Measurements from ENCODE around the gene TESK1. TPM values are rescaled to one million over a fixed set of nuclear protein-coding genes. Genes with fewer than 3 reads are reported as not detected.
A peak's percentile ranks its signal among the peaks of the same experiment; 100 is the strongest.
"Not testable (repeated sequence)": the region's sequence is repeated elsewhere in the genome, so short reads cannot be mapped to it uniquely, and the experiment has no call there.

TESK1 gene
- total RNA-seq, 1 donor from 2014 or later = 4.8 TPM

DNA sequence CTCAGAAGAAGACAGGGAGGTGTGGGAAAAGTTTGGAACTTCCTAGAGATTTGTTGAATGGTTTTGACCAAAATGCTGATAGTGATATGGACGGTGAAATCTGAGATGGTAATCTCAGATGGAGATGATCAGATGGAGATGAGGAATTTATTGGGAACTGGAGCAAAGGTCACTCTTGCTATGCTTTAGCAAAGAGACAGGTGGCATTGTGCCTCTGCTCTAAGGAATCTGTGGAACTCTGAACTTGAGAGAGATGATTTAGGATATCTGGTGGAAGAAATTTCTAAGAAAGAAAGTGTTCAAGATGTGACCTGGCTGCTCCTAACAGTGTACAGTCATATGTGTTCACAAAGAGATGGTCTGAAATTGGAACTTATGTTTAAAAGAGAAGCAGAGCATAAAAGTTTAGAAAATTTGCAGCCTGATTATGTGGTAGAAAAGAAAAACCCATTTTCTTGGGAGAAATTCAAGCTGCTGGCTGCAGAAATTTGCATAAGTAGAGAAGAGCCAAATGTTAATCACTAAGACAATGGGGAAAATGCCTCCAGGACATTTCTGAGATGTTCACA, 25.3 kb upstream of the TESK1 start:
- DNase-seq (ENCODE audit: low spot score) = not testable (repeated sequence)

DNA sequence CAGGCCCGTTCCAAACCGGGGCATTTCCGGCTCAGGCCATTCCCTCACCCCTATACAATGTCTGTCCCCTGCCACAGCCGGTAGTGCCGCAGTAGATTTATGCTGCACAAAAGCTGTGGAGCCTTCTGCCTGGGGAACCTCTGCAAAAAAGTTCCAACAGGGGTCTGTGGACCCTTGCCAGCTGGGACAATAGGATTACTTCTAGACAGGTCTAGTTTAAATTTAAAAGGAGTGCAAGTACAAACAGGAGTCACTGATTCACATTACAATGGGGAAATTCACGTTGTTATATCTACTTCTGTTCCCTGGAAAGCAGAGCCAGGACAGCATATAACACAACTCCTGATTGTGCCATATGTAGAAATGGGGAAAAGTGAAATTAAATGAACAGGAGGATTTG, 21.5 kb upstream of the TESK1 start:
- DNase-seq (ENCODE audit: low spot score) = not testable (repeated sequence)

- not testable (repeated sequence) for DNase-seq (ENCODE audit: low spot score)
Measured at GRCh38 chr9:35584681-35585080, 20.4 kb upstream of the TESK1 start.

GRCh38 chr9:35588506-35588905, 16.6 kb upstream of the TESK1 start:
- DNase-seq (ENCODE audit: low spot score) = not testable (repeated sequence)

DNA sequence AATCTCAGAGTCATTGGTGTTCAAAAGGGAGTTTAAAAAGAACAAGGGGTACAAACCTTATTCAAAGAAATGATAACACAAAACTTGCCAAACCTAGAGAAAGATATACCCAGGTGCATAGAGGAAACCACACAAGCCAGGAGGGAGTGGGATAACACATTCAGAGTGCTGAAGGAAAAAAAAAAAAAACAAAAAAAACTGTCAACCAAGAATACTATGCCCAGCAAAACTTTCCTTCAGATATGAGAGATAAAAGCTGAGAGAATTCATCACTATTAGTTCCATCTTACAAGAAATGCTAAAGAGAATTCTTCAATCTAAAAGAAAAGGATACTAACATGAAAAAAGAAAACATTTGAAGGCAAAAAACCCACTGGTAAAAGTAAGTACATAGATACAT, 11.5 kb upstream of the TESK1 start:
- DNase-seq (ENCODE audit: low spot score) = no peak

DNA sequence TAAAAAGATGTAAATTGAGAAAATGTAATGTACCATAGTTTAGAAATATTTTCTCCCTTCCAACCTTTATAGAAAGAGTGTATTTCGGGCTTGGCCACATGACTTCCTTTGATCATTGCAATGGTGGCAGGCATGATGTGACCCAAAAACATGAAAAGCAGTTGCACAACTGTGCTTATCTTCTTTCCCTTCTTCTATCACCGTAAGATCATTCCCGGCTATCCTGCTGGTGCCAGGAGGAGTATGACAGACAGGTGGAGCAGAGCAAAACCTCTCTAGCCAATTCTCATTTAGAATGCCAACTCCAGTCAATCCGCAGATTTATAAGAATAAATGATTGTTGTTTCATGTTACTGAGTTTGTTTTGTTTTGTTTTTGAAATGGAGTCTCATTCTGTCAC, 10.6 kb upstream of the TESK1 start:
- no peak for DNase-seq (ENCODE audit: low spot score)

DNA sequence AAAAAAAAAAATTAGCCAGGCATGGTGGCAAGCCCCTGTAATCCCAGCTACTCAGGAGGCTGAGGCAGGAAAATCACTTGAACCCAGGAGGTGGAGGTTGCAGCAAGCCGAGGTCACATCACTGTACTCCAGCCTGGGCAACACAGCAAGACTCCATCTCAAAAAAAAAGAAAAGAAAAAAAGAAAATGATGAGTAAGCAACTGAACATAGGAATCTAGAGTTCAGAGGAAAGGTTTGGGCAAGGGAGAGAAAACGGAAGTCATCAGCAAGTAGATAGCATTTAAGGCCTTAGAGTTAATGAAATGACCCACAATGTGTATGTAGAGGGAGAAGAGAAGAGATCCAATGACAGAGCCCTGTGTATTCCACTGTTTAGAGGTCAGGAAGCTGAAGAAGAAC, 8.2 kb upstream of the TESK1 start:
- DNase-seq (ENCODE audit: low spot score) = not testable (repeated sequence)

- DNase-seq (ENCODE audit: low spot score) = no peak
Measured at GRCh38 chr9:35598866-35599590, 6.0 kb upstream of the TESK1 start.

- no peak for DNase-seq (ENCODE audit: low spot score)
Measured at GRCh38 chr9:35599763-35600604, 5.1 kb upstream of the TESK1 start.

- DNase-seq (ENCODE audit: low spot score) = peak; percentile 74
Measured at GRCh38 chr9:35603506-35603985, 1.5 kb upstream of the TESK1 start.

DNA sequence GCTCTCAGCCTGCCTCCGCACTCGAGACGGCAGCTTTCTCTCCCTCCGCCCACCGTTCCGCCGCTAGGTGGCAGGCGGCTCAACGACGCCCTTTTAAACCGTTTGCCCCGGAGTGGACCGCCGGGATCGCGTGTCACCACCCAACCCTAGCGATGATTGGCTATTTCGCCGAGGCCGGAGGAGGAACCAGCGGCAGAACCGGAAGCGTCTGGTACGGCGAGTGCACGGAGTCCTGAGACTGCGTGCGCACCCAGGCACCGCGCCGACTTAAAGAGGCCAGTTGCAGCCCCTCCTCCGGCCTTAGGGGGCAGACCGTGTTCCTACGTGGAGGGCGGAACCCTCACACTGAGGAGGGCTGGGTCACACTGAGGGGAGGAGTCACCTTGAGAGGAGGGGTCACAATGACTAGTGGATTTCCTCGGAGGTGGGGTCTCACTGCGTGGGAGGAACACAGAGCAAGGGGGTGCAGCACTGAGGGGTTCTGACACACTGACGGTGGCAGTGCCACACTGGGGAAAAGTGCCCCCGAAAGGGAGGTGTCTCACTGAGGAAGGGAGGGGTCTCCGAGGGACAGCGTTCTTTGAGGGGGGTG, 980 bp upstream of the TESK1 start:
- DNase-seq (ENCODE audit: low spot score) = peak; percentile 100

DNA sequence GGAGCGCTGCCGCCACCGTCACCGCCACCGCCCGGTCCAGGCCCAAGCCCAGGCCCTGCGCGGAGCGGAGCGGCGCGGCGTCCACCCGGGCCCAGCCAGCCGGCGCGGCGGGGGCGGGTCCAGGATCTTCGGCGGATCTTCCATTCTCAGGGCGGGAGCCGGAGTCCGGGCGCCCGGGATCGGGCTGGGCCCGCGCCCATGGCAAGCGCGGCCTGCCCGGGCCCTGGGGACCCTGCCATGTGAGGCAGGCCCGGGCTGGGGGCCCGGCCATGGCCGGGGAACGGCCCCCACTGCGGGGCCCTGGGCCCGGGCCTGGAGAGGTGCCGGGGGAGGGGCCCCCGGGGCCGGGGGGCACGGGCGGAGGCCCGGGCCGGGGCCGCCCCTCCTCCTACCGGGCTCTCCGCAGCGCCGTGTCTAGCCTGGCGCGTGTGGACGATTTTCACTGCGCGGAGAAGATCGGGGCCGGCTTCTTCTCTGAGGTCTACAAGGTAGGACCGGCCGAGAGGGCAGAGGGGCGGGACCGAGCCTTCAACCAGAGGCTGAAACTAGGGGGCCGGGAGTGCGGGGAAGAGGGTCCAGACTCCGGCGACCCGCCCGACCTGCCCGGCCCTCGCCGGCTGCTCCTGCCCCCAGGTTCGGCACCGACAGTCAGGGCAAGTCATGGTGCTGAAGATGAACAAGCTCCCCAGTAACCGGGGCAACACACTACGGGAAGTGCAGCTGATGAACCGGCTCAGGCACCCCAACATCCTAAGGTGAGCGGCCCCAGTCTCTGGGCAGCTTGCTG, 482 bp downstream of the TESK1 start:
- DNase-seq (ENCODE audit: low spot score) = peak; percentile 18

GRCh38 chr9:35606138-35606504, 1.1 kb downstream of the TESK1 start:
- no peak for DNase-seq (ENCODE audit: low spot score)

DNA sequence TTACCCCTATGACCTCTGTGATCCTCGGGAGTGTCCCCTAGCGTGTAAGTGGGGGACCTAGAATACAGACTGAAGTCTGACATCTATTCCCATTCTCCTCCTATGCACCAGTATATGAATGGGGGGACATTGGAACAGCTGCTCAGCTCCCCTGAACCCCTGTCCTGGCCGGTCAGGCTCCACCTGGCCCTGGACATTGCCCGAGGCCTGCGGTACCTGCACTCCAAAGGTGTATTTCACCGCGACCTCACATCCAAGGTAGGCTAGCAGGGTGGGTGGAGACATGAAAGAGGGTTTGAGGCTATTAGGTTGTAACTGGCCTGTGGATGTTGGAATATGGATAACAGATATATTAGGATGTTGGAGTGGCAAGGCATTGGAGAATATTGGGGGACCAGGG, 1.7 kb downstream of the TESK1 start:
- DNase-seq (ENCODE audit: low spot score) = no peak

GRCh38 chr9:35608221-35608620, 3.2 kb downstream of the TESK1 start:
- no peak for DNase-seq (ENCODE audit: low spot score)

- no peak for DNase-seq (ENCODE audit: low spot score)
Measured at GRCh38 chr9:35609001-35609819, 4.1 kb downstream of the TESK1 start.

GRCh38 chr9:35609820-35610163, 4.7 kb downstream of the TESK1 start:
- no peak for DNase-seq (ENCODE audit: low spot score)

- peak; percentile 44 for DNase-seq (ENCODE audit: low spot score)
Measured at GRCh38 chr9:35611230-35611797, 6.3 kb downstream of the TESK1 start.

DNA sequence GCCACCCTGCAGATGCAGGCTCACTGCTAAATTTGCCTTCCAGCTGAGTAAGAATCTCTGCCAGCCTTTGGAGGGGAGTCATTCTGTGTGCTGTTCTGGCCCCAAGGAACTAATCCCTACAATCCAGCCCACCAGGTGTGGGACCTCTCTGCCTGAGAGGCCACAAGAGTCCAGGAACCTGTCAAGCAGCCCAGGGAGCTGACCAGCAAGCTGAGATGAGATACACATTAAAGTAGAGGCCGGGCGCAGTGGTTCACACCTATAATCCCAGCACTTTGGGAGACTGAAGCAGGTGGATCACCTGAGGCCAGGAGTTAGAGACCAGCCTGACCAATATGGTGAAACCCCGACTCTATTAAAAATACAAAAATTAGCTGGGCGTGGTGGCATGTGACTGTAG, 7.0 kb downstream of the TESK1 start:
- DNase-seq (ENCODE audit: low spot score) = not testable (repeated sequence)

- DNase-seq (ENCODE audit: low spot score) = no peak
Measured at GRCh38 chr9:35612843-35613242, 7.8 kb downstream of the TESK1 start.

Data from umbilical cord (tissue), 2 donors.